Stimulated activated CD4-positive, alpha-beta T cell treated with anti-CD3 and anti-CD28 coated beads, Interleukin-2, amount 100 ng/mL, for 24 hours (primary cell): ENCODE measurements around the gene KRTAP26-1.

Experiments used
- DNase-seq, 2 donors: peaks; one replicate each; pipeline ENCODE4 v3.0.0-alpha.2; 2020

KRTAP26-1 gene

GRCh38 chr21:30269803-30270530 is 50.1 kb downstream of the KRTAP26-1 start:
- no peak for DNase-seq
